22Rv1 (cell line): ENCODE data around the gene UQCRC1.

Source experiments
- CTCF ChIP-seq: fragments of 450-650 bp; IDR thresholded peaks from 2 replicates; pipeline ENCODE4 v1.5.1; 2017; ENCODE audit warnings: mild to moderate bottlenecking
- ZFX ChIP-seq: fragments of 450-650 bp; IDR thresholded peaks from 2 replicates; pipeline ENCODE4 v1.6.1; 2017; ENCODE audit warnings: antibody characterized with exemption, borderline replicate concordance

GRCh38 chr3:48636149-48636655 lies 26.8 kb upstream of the UQCRC1 start:
- TF ChIP-seq CTCF (no peak), ZFX (no peak)
